Activated CD8-positive, alpha-beta T cell treated with anti-CD3 and anti-CD28 coated beads for 36 hours (primary cell): ENCODE data around the gene TRIM14. TPM values are rescaled to one million over a fixed set of nuclear protein-coding genes. Genes with fewer than 3 reads are reported as not detected.
A peak's percentile ranks its signal among the peaks of the same experiment; 100 is the strongest.

ENCODE experiments used
- ATAC-seq: fragments of 200-7000 bp; cut with Tn5 transposase; one replicate; pipeline ENCODE4 v1.10.0; 2021; ENCODE audit warnings: mild to moderate bottlenecking, moderate library complexity
- CTCF ChIA-PET: fragments of 350-600 bp; sonication (Branson Sonifier 250); formaldehyde crosslinking; loops from one replicate; lab custom pipeline; 2021; ENCODE audit warnings: antibody characterized with exemption; lab: Charles Lee
- POLR2A ChIA-PET: fragments of 350-600 bp; sonication (Branson Sonifier 250); formaldehyde crosslinking; loops from one replicate; lab custom pipeline; 2021; ENCODE audit warnings: antibody characterized with exemption; lab: Charles Lee
- DNase-seq: peaks from one replicate; pipeline ENCODE4 v3.0.0-alpha.2; 2020
- H3K27ac Mint-ChIP-seq: one replicate; pipeline ENCODE4 v1.8.0; 2021; ENCODE audit warnings: mild to moderate bottlenecking, mixed read lengths
- H3K27me3 Mint-ChIP-seq: one replicate; pipeline ENCODE4 v1.8.0; 2021; ENCODE audit warnings: mixed read lengths
- H3K36me3 Mint-ChIP-seq: one replicate; pipeline ENCODE4 v1.8.0; 2021; ENCODE audit warnings: low read depth, mixed read lengths
- H3K4me1 Mint-ChIP-seq: one replicate; pipeline ENCODE4 v1.8.0; 2021; ENCODE audit warnings: low read depth, mixed read lengths
- H3K4me3 Mint-ChIP-seq: one replicate; pipeline ENCODE4 v1.8.0; 2021; ENCODE audit warnings: mild to moderate bottlenecking, moderate library complexity, mixed read lengths
- H3K9me3 Mint-ChIP-seq: one replicate; pipeline ENCODE4 v1.8.0; 2021; ENCODE audit warnings: mixed read lengths
- intact Hi-C: fragments of 100-400 bp; cut with micrococcal nuclease; formaldehyde crosslinking; loops from one replicate; pipeline ENCODE4 v1.10.0; 2022
- total RNA-seq, 2 experiments: library from RNA; stranded (reverse); gene quantifications; one replicate each; pipeline ENCODE4 v1.2.3, GENCODE V29; 2021
- TF ChIP-seq, protein P1 (sequence below): fragments of 200-600 bp; IDR thresholded peaks from one replicate; pipeline ENCODE4 v1.8.0; 2022; ENCODE audit warnings: antibody characterized with exemption, mild to moderate bottlenecking

Gene TRIM14
- total RNA-seq, 2 experiments from 2014 or later, result 39.6 to 41.8 TPM

DNA sequence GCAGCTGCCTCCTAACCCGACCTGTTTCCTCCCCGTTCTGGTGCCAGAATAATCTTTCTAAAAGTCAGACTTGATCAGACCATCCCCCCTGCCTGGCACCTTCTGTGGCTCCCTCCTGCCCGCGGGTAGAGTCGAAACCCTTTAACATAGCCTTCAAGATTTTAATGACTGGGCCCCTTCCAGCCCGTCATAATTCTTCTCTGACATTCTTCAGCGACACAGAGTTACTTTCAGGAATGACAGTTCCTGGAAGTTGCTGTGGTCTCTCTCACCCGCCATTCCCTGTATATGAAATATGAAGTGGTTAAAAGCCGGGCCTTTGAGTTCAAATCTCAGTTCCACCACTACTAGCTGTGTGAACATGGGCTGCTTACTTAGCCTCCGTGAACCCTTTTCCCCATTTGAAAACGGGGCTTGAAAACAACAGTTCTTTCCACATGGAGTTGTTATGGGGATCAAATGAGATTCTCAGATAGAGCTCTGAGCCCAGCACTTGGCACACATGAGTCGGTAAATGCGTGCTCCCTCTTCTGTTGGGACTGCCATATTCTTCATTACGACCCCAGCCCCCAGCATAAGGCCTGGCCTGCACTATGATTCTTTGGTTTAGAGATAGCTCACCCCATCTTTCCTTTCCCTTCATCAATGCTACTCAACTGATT lies 61.8 kb downstream of the TRIM14 start:
- Mint-ChIP-seq H3K4me3 (peak overlapping the region; percentile 91), H3K4me1 (peaks cover 28% of the 10 kb centered on the region), H3K27ac (peak overlapping the region; percentile 94), H3K27me3 (no peaks in the 10 kb centered on the region), H3K9me3 (peaks cover 3% of the 10 kb centered on the region), H3K36me3 (peaks cover 22% of the 10 kb centered on the region)
- ATAC-seq, result no peak
- POLR2A ChIA-PET, result interaction anchor here (0.9 to 3.7 kb wide), 23 partner anchors 11 to 199 kb away, joined by 3 to 44 read pairs (median 4); partner anchors contain the start of genes TBC1D2 and TRMO
- DNase-seq, result peak; percentile 66
- CTCF ChIA-PET, result interaction anchor here (0.9 to 5.4 kb wide), 9 partner anchors 11 to 156 kb away, joined by 3 to 28 read pairs (median 5); no protein-coding TSS in a partner anchor
- intact Hi-C loops, result no loop called here
- TF ChIP-seq, protein P1, sequence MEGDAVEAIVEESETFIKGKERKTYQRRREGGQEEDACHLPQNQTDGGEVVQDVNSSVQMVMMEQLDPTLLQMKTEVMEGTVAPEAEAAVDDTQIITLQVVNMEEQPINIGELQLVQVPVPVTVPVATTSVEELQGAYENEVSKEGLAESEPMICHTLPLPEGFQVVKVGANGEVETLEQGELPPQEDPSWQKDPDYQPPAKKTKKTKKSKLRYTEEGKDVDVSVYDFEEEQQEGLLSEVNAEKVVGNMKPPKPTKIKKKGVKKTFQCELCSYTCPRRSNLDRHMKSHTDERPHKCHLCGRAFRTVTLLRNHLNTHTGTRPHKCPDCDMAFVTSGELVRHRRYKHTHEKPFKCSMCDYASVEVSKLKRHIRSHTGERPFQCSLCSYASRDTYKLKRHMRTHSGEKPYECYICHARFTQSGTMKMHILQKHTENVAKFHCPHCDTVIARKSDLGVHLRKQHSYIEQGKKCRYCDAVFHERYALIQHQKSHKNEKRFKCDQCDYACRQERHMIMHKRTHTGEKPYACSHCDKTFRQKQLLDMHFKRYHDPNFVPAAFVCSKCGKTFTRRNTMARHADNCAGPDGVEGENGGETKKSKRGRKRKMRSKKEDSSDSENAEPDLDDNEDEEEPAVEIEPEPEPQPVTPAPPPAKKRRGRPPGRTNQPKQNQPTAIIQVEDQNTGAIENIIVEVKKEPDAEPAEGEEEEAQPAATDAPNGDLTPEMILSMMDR, result no peak

DNA sequence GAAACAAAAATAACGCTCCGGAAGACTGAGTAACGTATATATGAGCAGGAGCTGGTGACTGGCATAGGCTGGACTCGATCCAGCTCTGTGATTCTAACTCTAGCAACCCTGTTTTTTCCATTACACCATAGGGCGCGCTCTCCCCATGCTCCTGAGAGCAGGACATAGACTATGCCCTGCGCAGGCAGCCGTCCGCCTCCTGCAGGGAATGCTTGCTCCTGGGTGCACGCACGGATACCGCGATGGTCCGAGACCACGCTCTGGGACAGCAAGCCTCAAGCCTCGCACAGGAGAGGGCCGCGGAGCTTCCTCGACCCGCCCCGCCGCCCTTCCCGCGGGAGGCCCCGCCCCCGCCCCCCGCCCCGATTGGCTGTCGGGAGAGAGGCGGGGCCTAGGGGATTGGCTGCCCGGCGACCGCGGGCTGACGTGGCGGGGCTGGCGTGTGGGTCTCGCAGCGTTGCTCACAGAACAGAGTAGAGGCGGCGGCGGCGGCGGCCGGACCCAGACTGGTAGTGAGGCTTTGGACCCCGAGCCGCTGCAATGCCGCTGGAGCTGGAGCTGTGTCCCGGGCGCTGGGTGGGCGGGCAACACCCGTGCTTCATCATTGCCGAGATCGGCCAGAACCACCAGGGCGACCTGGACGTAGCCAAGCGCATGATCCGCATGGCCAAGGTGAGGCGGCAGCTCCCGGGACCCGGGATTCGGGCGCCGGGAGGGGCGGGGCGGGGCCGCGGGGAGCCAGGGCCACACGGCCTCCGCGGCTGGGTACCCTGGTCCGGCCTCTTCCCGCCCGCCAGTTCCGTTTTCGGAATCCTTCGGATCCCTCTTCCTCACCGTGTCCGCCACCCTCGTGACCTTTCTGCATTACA lies 62.5 kb downstream of the TRIM14 start, which contains the start of gene NANS:
Gene NANS, plus strand, starts transcription at position 464 of the 869 bp plus-strand sequence. Its CDS starts 77 bp downstream, at position 541.
- ATAC-seq (peak; percentile 95), DNase-seq (peak; percentile 96)
- H3K9me3 Mint-ChIP-seq, result peaks cover 3% of the 10 kb centered on the region
- ChIA-PET CTCF (interaction anchor here (0.9 to 5.4 kb wide), 5 partner anchors 18 to 26 kb away, joined by 3 to 28 read pairs (median 6); no protein-coding TSS in a partner anchor), POLR2A (interaction anchor here (0.6 to 3.7 kb wide), 23 partner anchors 11 to 200 kb away, joined by 3 to 44 read pairs (median 4); partner anchors contain the start of genes TBC1D2 and TRMO)
- peak within 1 kb of the TSS; percentile 94 for H3K27ac Mint-ChIP-seq
- peaks cover 32% of the 10 kb centered on the region for H3K4me1 Mint-ChIP-seq
- intact Hi-C loops, result no loop called here
- TF ChIP-seq, protein P1, result no peak
- H3K27me3 Mint-ChIP-seq, result no peaks in the 10 kb centered on the region
- H3K4me3 Mint-ChIP-seq, result peak within 1 kb of the TSS; percentile 91
- peaks cover 26% of the 10 kb centered on the region for H3K36me3 Mint-ChIP-seq

DNA sequence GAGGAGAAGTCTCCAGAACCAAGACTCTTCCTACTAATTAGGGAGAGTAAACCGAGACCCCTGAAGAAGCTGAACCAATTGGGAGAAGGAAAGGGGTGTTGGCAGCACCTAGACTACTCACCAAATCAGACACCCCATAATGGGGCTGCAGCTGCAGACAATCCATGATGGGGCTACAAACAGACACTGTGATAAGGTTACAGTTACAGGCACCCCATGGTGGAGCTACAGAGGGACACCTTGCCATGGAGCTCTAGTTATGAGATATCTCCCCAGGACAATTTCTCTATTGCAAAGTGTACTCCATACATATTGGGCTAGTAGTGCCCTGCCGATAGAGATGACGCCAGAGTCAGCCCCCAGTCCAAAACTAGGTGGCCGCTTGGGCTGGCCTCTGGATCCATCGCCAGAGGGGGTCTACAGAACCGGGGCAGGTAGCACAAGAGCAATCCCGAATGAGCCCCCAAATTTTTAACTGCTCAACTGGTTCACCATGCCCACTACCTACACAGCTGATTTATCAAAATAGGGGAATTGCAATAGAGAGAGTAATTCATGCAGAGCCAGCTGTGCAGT lies 64.6 kb downstream of the TRIM14 start:
- POLR2A ChIA-PET, result interaction anchor here (0.5 to 0.8 kb wide), 2 partner anchors 9 to 42 kb away, joined by 3 read pairs; no protein-coding TSS in a partner anchor
- ATAC-seq (no peak), DNase-seq (no peak)
- Mint-ChIP-seq H3K4me3 (no peak overlapping the region), H3K4me1 (peaks cover 38% of the 10 kb centered on the region), H3K36me3 (peaks cover 27% of the 10 kb centered on the region), H3K9me3 (peaks cover 3% of the 10 kb centered on the region), H3K27me3 (no peaks in the 10 kb centered on the region), H3K27ac (no peak overlapping the region)
- CTCF ChIA-PET, result interaction anchor here (0.5 to 1.7 kb wide), 6 partner anchors 9 to 131 kb away, joined by 3 to 7 read pairs (median 4); no protein-coding TSS in a partner anchor
- TF ChIP-seq, protein P1, result no peak
- intact Hi-C loops, result no loop called here

DNA sequence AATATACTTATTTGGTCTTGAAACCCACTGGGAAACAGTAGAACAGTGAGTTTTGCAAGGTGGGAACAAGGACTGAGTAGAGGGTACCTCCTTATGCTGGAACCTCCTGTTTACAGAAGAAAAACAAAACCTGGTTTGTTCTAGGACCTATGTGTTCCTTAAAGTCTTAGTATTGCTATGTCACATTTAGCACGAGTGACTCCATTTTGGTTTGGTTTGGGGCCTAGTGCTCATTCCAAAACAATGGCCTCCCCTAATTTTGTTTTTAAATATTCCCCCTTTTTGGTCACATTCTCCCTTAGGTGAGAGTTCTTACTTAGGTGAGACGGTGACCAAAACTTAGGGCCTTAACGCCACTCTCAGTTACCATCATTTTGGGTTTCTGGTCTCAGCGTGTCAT lies 68.7 kb downstream of the TRIM14 start:
- Mint-ChIP-seq H3K36me3 (peaks cover 53% of the 10 kb centered on the region), H3K4me1 (peaks cover 41% of the 10 kb centered on the region), H3K4me3 (no peak overlapping the region), H3K9me3 (peaks cover 3% of the 10 kb centered on the region), H3K27me3 (no peaks in the 10 kb centered on the region), H3K27ac (no peak overlapping the region)
- TF ChIP-seq, protein P1, result no peak
- POLR2A ChIA-PET, result no interaction called here
- CTCF ChIA-PET, result interaction anchor here (1.7 to 8.1 kb wide), 2 partner anchors 24 to 127 kb away, joined by 4 to 34 read pairs; partner anchors contain the start of gene TRMO
- DNase-seq (no peak), ATAC-seq (no peak)
- intact Hi-C loops, result no loop called here
